K562 (cell line): ENCODE measurements around the gene FAAH. TPM values are rescaled to one million over a fixed set of nuclear protein-coding genes. Genes with fewer than 3 reads are reported as not detected.

Experiments
- ARID1B ChIP-seq: fragments of 450-650 bp; IDR thresholded peaks from 2 replicates; pipeline ENCODE4 v1.6.1; 2016; ENCODE audit warnings: antibody characterized with exemption, mild to moderate bottlenecking, inconsistent platforms
- GABPB2 ChIP-seq: fragments of 250-450 bp; sonication (Bioruptor Pico); conservative IDR thresholded peaks from 2 replicates; pipeline ENCODE4 v1.5.1; 2021; ENCODE audit warnings: mild to moderate bottlenecking
- HMGXB4 ChIP-seq: sonication (generic); formaldehyde crosslinking; IDR thresholded peaks from 2 replicates; pipeline ENCODE4 v1.8.1; 2023; ENCODE audit warnings: mild to moderate bottlenecking, missing genetic modification reagents
- KAT7 ChIP-seq: sonication (generic); formaldehyde crosslinking; IDR thresholded peaks from 2 replicates; pipeline ENCODE4 v1.8.0; 2022; ENCODE audit warnings: missing genetic modification reagents, mild to moderate bottlenecking, borderline replicate concordance
- MECOM ChIP-seq: fragments of 250-450 bp; sonication (Bioruptor Pico); IDR thresholded peaks from 2 replicates; pipeline ENCODE4 v1.8.0; 2022; ENCODE audit warnings: inconsistent platforms
- MIER1 ChIP-seq: fragments of 450-650 bp; IDR thresholded peaks from 2 replicates; pipeline ENCODE4 v1.6.1; 2016; ENCODE audit warnings: antibody characterized with exemption, mild to moderate bottlenecking, low read depth
- NFRKB ChIP-seq: fragments of 450-650 bp; IDR thresholded peaks from 2 replicates; pipeline ENCODE4 v1.6.1; 2016; ENCODE audit warnings: low read depth
- ZBTB34 ChIP-seq: fragments of 250-450 bp; sonication (Bioruptor Pico); IDR thresholded peaks from 2 replicates; pipeline ENCODE4 v1.8.0; 2021; ENCODE audit warnings: mild to moderate bottlenecking, moderate library complexity
- ZNF12 ChIP-seq: sonication (generic); formaldehyde crosslinking; IDR thresholded peaks from 2 replicates; pipeline ENCODE4 v1.4.0; 2020; ENCODE audit warnings: mild to moderate bottlenecking, missing genetic modification reagents
- ZNF24 ChIP-seq: fragments of 450-650 bp; IDR thresholded peaks from 2 replicates; pipeline ENCODE4 v1.6.1; 2016
- polyA plus RNA-seq, 8 experiments: library from polyadenylated mRNA; depleted of rRNA in 4 of 8; stranded (reverse) in 5 of 8; unstranded in 3 of 8; fragments of >200 nt; fragmentation: Nextera tagmentation in 2 of 8; fragmentation: Illumina TruSeq in 1 of 8; extraction: Ambion mirVana in 2 of 8; extraction: Trizol in 1 of 8; gene quantifications; 2 replicates each; pipeline versions ENCODE4 v1.2.1 to v1.2.3, GENCODE V29; 2011 to 2014; ENCODE audit warnings: inconsistent platforms in 1 of 8, missing spikeins in 1 of 8
- total RNA-seq, 7 experiments: library from RNA; depleted of rRNA in 6 of 7; stranded (reverse); fragments of >200 nt in 6 of 7; fragmentation: Illumina TruSeq in 2 of 7; extraction: Trizol in 2 of 7; gene quantifications; 2 replicates each; pipeline versions ENCODE4 v1.2.1 to v1.2.3, GENCODE V29; 2011 to 2021; ENCODE audit warnings: low replicate concordance in 1 of 7
- TF ChIP-seq, protein P1 (sequence below): fragments of 450-650 bp; IDR thresholded peaks from 2 replicates; pipeline ENCODE4 v1.6.1; 2016; ENCODE audit warnings: borderline replicate concordance
- TF ChIP-seq, protein P2 (sequence below), 2 experiments: fragments of 250-450 bp in 1 of 2; fragments of 450-650 bp in 1 of 2; sonication (Bioruptor Pico) in 1 of 2; IDR thresholded peaks; 2 replicates each; pipeline versions ENCODE4 v1.6.1 to v1.8.0; 2016 to 2021; ENCODE audit warnings: mild to moderate bottlenecking in 2 of 2, moderate library complexity in 2 of 2, missing compliant biosample characterization in 1 of 2, missing genetic modification characterization in 1 of 2
- TF ChIP-seq, protein P3 (sequence below): fragments of 150-350 bp; conservative IDR thresholded peaks from 2 replicates; pipeline ENCODE4 v1.6.1; 2014; ENCODE audit warnings: low read length
- TF ChIP-seq, protein P4 (sequence below), 2 experiments: IDR thresholded peaks in 1 of 2; conservative IDR thresholded peaks in 1 of 2; 2 replicates each; pipeline ENCODE4 v1.6.1; 2016; ENCODE audit warnings: low read depth in 2 of 2, mild to moderate bottlenecking in 1 of 2, missing compliant biosample characterization in 1 of 2, missing genetic modification characterization in 1 of 2, moderate library complexity in 1 of 2

The FAAH gene
- total and polyA plus RNA-seq, 9 of the 15 experiments (the other 6 are each of a cell fraction or from before 2014, with no cell fraction given) = 0.06 to 1.1 (median 0.32) TPM

- TF ChIP-seq, protein P1, sequence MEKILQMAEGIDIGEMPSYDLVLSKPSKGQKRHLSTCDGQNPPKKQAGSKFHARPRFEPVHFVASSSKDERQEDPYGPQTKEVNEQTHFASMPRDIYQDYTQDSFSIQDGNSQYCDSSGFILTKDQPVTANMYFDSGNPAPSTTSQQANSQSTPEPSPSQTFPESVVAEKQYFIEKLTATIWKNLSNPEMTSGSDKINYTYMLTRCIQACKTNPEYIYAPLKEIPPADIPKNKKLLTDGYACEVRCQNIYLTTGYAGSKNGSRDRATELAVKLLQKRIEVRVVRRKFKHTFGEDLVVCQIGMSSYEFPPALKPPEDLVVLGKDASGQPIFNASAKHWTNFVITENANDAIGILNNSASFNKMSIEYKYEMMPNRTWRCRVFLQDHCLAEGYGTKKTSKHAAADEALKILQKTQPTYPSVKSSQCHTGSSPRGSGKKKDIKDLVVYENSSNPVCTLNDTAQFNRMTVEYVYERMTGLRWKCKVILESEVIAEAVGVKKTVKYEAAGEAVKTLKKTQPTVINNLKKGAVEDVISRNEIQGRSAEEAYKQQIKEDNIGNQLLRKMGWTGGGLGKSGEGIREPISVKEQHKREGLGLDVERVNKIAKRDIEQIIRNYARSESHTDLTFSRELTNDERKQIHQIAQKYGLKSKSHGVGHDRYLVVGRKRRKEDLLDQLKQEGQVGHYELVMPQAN = no peak
- no peak for TF ChIP-seq KAT7 (CRISPR knock-in tag)
- TF ChIP-seq ZBTB34 = no peak
- peak; percentile 68 for TF ChIP-seq ZNF24
- TF ChIP-seq HMGXB4 (CRISPR knock-in tag) = no peak
- peak; percentile 38 for TF ChIP-seq ARID1B
- no peak for TF ChIP-seq MECOM (CRISPR knock-in tag)
- peak; percentile 88 for TF ChIP-seq ZNF12 (CRISPR knock-in tag)
- TF ChIP-seq MIER1 = no peak
- TF ChIP-seq NFRKB = no peak
- no peak for TF ChIP-seq GABPB2 (CRISPR knock-in tag)
- TF ChIP-seq, protein P2, sequence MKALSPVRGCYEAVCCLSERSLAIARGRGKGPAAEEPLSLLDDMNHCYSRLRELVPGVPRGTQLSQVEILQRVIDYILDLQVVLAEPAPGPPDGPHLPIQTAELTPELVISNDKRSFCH (CRISPR knock-in tag; IDR thresholded peaks at IDR 0.05) = no peak
- TF ChIP-seq, protein P2 (tag; IDR thresholded peaks at IDR 0.05) = no peak
- TF ChIP-seq, protein P3, sequence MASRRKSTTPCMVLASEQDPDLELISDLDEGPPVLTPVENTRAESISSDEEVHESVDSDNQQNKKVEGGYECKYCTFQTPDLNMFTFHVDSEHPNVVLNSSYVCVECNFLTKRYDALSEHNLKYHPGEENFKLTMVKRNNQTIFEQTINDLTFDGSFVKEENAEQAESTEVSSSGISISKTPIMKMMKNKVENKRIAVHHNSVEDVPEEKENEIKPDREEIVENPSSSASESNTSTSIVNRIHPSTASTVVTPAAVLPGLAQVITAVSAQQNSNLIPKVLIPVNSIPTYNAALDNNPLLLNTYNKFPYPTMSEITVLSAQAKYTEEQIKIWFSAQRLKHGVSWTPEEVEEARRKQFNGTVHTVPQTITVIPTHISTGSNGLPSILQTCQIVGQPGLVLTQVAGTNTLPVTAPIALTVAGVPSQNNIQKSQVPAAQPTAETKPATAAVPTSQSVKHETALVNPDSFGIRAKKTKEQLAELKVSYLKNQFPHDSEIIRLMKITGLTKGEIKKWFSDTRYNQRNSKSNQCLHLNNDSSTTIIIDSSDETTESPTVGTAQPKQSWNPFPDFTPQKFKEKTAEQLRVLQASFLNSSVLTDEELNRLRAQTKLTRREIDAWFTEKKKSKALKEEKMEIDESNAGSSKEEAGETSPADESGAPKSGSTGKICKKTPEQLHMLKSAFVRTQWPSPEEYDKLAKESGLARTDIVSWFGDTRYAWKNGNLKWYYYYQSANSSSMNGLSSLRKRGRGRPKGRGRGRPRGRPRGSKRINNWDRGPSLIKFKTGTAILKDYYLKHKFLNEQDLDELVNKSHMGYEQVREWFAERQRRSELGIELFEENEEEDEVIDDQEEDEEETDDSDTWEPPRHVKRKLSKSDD = no peak
- TF ChIP-seq, protein P4, sequence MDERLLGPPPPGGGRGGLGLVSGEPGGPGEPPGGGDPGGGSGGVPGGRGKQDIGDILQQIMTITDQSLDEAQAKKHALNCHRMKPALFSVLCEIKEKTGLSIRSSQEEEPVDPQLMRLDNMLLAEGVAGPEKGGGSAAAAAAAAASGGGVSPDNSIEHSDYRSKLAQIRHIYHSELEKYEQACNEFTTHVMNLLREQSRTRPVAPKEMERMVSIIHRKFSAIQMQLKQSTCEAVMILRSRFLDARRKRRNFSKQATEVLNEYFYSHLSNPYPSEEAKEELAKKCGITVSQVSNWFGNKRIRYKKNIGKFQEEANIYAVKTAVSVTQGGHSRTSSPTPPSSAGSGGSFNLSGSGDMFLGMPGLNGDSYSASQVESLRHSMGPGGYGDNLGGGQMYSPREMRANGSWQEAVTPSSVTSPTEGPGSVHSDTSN (CRISPR knock-in tag; IDR thresholded peaks at IDR 0.05; ENCODE audit: low read depth) = no peak
- TF ChIP-seq, protein P4 (tag; conservative IDR thresholded peaks at IDR 0.05; ENCODE audit: low read depth) = no peak
Observed at GRCh38 chr1:46449223-46450159, 55.4 kb downstream of the FAAH start (continued).
